ENCODE results near the gene ZMYND10. TPM values are rescaled to one million over a fixed set of nuclear protein-coding genes. Genes with fewer than 3 reads are reported as not detected.
A peak's percentile ranks its signal among the peaks of the same experiment; 100 is the strongest.

Gene ZMYND10
- total RNA-seq, 2 donors from 2014 or later: 0.22 to 1.4 TPM

GRCh38 chr3:50342813-50343633 is 2.5 kb downstream of the ZMYND10 start:
- 75 to 82% methylated on average over 10 to 13 of the region's 13 CpGs for WGBS, 2 experiments (ENCODE audit: insufficient coverage in 1 of 2, insufficient read length in 1 of 2)
- H3K27me3 Mint-ChIP-seq (ENCODE audit: insufficient read depth): peaks cover 78% of the 10 kb centered on the region

GRCh38 chr3:50341996-50342650 is 3.4 kb downstream of the ZMYND10 start:
- H3K27me3 ChIP-seq (ENCODE audit: control insufficient read depth, insufficient read depth, low read length, poor library complexity, severe bottlenecking): peaks cover 69% of the 10 kb centered on the region
- no peak overlapping the region for H3K9ac ChIP-seq (ENCODE audit: extremely low read depth, low read length, poor library complexity, severe bottlenecking)

More at GRCh38 chr3:50342813-50343633, 2.5 kb downstream of the ZMYND10 start:
- no peaks in the 10 kb centered on the region for H3K4me1 Mint-ChIP-seq
- Histone ChIP-seq H3K4me1 (ENCODE audit: control insufficient read depth, insufficient read depth, low read length) (peaks cover under 1% of the 10 kb centered on the region), H3K36me3 (ENCODE audit: control insufficient read depth, insufficient read depth, low read length) (peaks cover 8% of the 10 kb centered on the region), H3K27ac (ENCODE audit: low read depth, low read length) (no peak overlapping the region), H3K27me3 (ENCODE audit: control insufficient read depth, insufficient read depth, low read length, poor library complexity, severe bottlenecking) (peaks cover 69% of the 10 kb centered on the region), H3K9me3 (ENCODE audit: control insufficient read depth, low read length) (no peaks in the 10 kb centered on the region), H3K9ac (ENCODE audit: extremely low read depth, low read length, poor library complexity, severe bottlenecking) (no peak overlapping the region), H3K4me3 (ENCODE audit: low read length) (no peak overlapping the region)
- peak; percentile 80 for DNase-seq
- no peak overlapping the region for H3K4me3 Mint-ChIP-seq
- peaks cover 3% of the 10 kb centered on the region for H3K36me3 Mint-ChIP-seq (ENCODE audit: low read depth)
- TF ChIP-seq CTCF (conservative IDR thresholded peaks at IDR 0.05): peak; percentile 68
- no peak overlapping the region for H3K27ac Mint-ChIP-seq
- no peaks in the 10 kb centered on the region for H3K9me3 Mint-ChIP-seq

GRCh38 chr3:50341537-50341936 is 4.0 kb downstream of the ZMYND10 start:
- Mint-ChIP-seq H3K4me3 (no peak overlapping the region), H3K27ac (no peak overlapping the region), H3K27me3 (ENCODE audit: insufficient read depth) (peaks cover 78% of the 10 kb centered on the region), H3K36me3 (ENCODE audit: low read depth) (no peaks in the 10 kb centered on the region), H3K9me3 (no peaks in the 10 kb centered on the region), H3K4me1 (peaks cover 1% of the 10 kb centered on the region)
- H3K4me3 ChIP-seq (ENCODE audit: low read length): no peak overlapping the region
- no peak for DNase-seq
- TF ChIP-seq CTCF (conservative IDR thresholded peaks at IDR 0.05): no peak
- peaks cover 4% of the 10 kb centered on the region for H3K4me1 ChIP-seq (ENCODE audit: control insufficient read depth, insufficient read depth, low read length)
- 92 to 95% methylated on average over 8 to 9 of the region's 9 CpGs for WGBS, 2 experiments (ENCODE audit: insufficient coverage in 1 of 2, insufficient read length in 1 of 2)
- peaks cover 69% of the 10 kb centered on the region for H3K27me3 ChIP-seq (ENCODE audit: control insufficient read depth, insufficient read depth, low read length, poor library complexity, severe bottlenecking)
- H3K9ac ChIP-seq (ENCODE audit: extremely low read depth, low read length, poor library complexity, severe bottlenecking): no peak overlapping the region
- no peaks in the 10 kb centered on the region for H3K36me3 ChIP-seq (ENCODE audit: control insufficient read depth, insufficient read depth, low read length)
- H3K27ac ChIP-seq (ENCODE audit: low read depth, low read length): no peak overlapping the region
- H3K9me3 ChIP-seq (ENCODE audit: control insufficient read depth, low read length): no peaks in the 10 kb centered on the region

More at GRCh38 chr3:50341996-50342650, 3.4 kb downstream of the ZMYND10 start:
- H3K4me3 ChIP-seq (ENCODE audit: low read length): no peak overlapping the region
- H3K9me3 ChIP-seq (ENCODE audit: control insufficient read depth, low read length): no peaks in the 10 kb centered on the region
- no peak overlapping the region for H3K27ac Mint-ChIP-seq
- peaks cover 4% of the 10 kb centered on the region for H3K4me1 ChIP-seq (ENCODE audit: control insufficient read depth, insufficient read depth, low read length)
- no peak overlapping the region for H3K4me3 Mint-ChIP-seq
- H3K27me3 Mint-ChIP-seq (ENCODE audit: insufficient read depth): peaks cover 79% of the 10 kb centered on the region
- H3K9me3 Mint-ChIP-seq: no peaks in the 10 kb centered on the region
- H3K36me3 Mint-ChIP-seq (ENCODE audit: low read depth): no peaks in the 10 kb centered on the region
- no peak overlapping the region for H3K27ac ChIP-seq (ENCODE audit: low read depth, low read length)
- 89 to 90% methylated on average over 12 to 13 of the region's 13 CpGs for WGBS, 2 experiments (ENCODE audit: insufficient coverage in 1 of 2, insufficient read length in 1 of 2)
- H3K4me1 Mint-ChIP-seq: no peaks in the 10 kb centered on the region
- no peak for DNase-seq
- H3K36me3 ChIP-seq (ENCODE audit: control insufficient read depth, insufficient read depth, low read length): no peaks in the 10 kb centered on the region
- TF ChIP-seq CTCF (conservative IDR thresholded peaks at IDR 0.05): no peak
